Loucy (cell line): ENCODE measurements around the gene MAPK8.

Source experiments
- CTCF ChIP-seq: fragments of 200-600 bp; sonication (generic); conservative IDR thresholded peaks from 2 replicates; pipeline ENCODE4 v1.5.1; 2014; ENCODE audit warnings: mild to moderate bottlenecking, antibody characterized with exemption, low read length
- EZH2phosphoT487 ChIP-seq: fragments of 200-600 bp; IDR thresholded peaks from 2 replicates; pipeline ENCODE4 v1.6.1; 2018; ENCODE audit warnings: antibody characterized with exemption, mild to moderate bottlenecking, moderate library complexity, borderline replicate concordance

- TF ChIP-seq CTCF, result no peak
- no peak for TF ChIP-seq EZH2phosphoT487
Observed at GRCh38 chr10:48389272-48389671, 82.8 kb downstream of the MAPK8 start.
